ENCODE data around the gene ETV3L.

ETV3L gene

DNA sequence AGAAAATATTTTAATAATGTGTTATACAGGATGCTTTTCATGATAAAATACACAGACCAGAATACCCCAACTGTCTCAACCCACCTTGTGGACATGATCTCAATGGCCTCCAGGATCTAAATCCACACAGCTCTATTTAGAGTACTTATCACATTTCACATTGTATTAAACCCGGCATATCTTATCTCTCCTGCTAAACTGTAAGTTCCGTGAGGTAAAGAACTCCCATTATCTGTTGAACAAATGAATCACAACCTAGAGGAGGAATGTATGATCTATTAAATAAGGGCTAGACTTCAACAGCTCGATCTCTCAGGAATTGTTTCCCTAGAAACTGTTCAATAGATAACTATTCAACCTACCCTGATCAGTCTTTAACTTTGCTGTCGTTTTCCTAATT lies 31.7 kb upstream of the ETV3L start:
- no peak for DNase-seq

DNA sequence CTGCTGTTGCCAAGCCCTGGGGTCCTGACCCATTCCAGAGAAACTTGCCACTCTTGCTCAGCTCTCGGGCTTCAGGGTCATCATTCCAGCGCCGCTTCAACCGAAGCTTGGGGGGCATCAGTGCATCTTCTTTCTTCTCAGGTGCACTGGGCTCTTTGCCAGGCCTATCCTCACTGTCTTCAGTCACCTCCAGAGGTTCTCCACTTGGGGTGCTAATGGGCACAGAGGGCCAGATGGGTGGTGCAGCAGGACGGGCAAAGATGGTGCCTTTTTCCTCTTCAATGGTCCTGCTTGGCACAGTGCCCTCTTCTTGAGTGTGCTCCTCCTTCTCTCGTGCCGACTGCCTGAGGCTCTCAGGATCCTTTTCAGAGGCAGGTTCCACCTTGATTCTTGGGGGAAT lies 25.2 kb upstream of the ETV3L start:
- DNase-seq, result no peak

DNA sequence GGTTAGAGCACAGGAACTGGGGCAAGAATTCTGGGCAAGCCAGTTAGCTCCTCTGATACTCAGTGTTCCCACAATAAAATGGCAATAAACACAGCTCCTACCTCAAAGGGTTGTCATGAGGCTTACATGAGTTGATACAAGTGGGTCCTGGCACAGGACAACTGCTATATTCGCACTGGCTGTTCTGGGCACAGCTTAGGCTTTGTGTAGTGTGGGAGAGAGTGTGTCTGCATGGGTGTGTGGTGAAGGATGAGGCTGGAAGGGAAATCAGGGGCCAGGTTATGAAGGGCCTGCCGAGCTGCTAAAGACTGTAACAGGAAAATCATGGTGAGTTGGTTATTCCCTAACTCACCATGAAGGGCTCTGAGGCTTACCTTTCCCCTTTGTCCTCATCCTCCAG lies 19.8 kb upstream of the ETV3L start:
- DNase-seq, result peak; percentile 51

DNA sequence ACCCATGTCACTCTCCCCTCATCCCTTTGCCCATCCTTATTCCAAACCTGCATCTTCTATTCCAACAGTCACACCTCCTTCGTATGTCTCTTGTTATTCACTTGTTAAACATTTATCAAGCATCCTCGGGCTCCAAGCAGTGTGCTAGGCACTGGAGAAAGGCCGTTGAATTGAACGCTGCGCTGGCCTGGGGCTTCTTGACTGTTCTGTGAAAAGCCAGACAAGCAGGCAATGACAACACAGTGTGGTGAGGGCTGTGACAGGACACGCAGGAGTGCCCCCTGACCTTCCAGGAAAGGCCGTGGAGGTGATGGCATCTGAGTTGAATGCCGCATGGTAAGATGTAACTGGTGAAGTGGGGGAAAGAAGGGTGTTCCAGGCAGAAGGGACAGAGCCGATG lies 19.4 kb upstream of the ETV3L start:
- DNase-seq, result peak; percentile 52

DNA sequence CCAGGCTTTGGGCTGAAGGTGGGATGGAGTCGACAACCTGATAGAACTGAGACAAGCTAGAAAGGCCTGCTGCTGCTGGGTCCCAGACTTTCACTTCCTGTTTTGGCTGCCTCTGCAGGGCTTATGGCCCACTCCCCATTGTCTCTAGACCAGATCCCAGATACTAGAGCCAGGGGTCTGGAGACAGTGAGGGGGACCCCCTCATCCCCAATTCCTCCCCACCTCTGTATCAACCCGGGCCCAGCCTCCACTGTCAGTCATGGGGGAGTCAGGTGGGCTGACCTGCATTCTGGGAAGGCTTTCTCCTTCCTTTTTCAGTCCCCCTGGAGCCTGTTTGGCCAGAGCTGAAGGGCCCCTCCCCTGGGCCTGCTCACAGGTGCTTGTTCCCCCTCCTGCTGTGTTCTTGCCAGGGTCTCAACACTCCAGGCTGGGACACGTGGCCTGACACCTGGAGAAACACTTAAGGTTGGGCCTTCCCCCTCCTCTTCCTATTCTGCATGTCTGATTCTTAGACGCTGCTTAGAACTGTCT lies 18.0 kb upstream of the ETV3L start:
- peak; percentile 47 for DNase-seq

DNA sequence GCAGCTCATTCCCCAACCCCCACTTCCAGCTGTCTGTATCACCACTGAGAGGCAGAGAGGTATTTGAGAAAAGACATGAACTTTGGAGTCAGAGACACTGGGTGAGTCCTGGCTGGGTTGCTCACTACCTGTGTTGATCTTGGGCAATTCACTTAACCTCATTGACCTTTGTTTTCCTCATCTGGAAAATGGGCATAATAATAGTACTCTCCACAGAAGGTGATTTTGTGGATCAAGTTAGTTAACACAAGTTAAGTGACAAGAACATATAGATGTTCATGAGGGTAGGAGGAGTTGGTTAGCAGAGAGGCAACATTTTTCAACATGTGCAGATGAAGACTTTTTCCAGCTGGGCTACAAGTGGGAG lies 17.1 kb upstream of the ETV3L start:
- no peak for DNase-seq

DNA sequence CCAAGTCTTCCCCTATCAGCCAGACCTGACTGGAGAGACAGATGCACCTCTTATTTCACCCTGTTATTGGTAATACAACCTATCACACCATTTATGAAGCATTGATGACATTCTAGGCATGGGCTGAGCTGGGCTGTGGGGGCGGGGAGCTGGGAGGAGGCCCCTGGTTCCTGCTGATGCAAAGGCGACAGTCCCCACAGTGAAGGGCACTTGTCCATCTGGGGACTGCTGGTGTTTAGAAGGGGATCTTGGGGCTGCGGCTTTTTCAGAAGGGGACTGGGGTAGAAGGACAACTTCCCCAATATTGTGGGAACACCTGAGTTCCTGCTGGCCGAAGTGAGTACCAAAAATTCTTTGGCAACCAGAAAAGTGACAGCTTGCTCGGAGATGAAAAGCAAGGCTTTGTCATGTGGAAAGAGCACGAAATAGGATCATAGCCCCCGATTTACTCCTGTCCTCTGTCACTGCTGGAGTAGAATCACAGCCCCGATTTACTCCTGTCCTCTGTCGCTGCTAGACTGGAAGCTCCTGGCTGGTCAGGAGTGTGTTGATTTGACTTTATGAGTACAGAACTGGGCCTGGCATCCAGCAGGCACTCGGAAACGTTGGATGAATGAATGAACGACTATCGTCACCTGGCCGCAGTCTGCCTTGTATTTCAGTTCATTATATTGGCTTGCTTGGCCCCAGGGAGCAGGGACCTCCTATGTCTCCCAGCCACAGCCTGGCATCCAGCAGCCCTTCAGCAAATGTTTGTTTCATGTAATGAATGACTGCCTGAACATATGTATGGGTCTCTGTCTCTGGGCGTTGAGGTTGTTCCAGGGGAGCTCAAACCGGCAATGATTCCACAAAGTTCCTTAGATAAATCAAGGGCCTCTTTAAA lies 16.5 kb upstream of the ETV3L start:
- DNase-seq, result peak; percentile 46

DNA sequence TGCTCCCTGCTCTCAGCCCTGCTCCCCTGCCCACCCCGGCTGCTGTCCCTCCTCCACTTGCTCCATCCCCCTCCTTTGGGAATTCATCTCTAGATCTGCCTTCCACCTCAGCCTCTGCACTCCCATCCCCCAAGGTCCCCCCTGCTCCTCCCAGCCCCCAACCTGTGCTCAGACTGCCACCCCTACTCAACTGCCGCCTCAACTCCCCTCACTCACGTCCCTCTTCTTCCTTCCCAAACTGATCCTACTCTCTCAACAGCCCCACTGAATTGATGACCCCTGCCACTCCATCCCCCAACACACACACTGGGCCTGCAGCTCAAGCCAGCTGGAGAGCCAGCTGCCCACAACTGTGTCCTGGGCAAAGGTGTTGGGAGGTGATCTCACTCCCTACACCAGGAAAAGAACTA lies 15.8 kb upstream of the ETV3L start:
- DNase-seq, result peak; percentile 45

DNA sequence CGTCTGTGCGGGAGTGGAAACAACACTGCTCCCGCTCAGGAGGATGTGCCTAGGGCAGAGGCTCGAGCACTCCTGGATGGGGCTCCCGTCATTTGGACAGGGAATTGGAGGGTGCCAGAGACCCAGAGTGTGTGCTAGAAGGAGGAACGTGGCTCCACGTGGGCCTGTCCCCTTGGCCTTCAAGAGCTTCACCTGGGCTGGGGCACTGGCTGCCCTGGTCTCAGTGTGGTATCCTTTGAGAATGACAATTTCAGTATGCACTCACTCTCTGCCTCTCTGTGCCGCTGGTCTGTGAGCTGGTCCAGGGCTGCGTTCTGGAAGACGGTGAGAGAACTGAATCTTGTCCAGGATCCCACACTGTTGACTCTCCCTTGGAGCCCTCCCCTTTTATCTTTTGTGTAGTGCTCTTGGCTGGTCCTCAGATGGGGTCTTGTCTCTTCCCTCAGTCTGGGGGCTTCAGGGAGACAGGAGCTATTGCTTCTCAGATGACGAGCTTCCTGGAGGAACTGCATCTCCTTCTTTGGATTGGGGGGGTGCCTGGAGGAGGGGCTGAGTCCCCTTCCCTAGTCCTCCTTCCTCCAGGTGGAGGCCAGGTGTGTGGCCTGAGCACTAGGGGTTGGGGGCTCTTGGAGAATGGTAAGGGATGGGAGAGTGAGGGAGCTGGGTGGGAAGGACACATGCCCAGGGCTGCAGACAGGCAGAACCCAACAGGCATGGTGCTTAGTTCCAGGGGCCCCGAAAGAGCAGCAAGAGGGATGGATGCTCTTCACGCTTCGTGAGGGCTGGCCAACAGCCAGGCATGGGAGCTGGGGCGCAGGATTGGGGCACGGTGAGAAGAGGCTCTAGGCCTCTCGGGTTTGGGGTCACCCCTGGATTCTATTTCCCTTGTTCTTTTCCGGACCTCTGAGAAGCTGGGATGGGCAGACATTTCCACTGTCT lies 14.8 kb upstream of the ETV3L start:
- peak; percentile 42 for DNase-seq

DNA sequence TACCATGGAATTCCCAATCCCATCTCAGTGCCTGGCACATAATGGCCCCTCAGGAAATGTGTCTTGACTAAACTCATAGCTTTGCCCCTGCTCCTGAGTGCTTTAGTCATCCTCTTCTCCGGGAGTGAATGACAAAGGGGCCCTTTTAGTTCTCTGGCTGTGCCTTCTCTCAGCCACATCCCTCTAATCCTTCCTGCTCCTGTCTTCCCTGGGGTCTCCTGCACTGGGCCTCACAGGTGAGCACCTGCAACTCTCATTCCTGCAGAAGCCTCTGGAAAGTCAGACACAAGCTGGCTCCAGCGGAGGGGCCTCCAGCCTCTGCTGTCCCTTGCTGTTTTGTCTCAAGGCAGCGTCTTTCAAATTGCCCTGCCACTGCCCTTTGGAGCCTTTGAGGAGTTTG lies 14.0 kb upstream of the ETV3L start:
- DNase-seq, result peak; percentile 83

DNA sequence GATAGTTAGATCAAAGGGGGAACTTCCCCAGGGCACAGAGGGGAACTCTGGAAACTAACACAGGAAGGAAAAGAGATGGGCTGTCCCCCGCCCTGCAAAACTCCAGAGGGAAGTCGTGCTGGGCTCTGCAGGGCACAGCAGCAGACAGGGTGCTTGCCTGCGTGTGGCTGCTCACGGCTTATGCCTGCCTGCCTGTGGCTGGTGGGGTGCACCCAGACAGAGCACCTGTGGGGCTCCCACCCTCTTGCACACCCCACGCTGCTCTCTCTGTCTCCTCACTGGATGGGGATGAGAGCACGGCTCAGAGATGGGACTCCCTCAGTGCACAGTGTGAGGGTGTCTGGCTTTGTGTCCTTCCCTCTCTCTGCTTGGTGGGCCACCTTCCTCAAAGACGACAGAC lies 13.5 kb upstream of the ETV3L start:
- DNase-seq, result no peak

DNA sequence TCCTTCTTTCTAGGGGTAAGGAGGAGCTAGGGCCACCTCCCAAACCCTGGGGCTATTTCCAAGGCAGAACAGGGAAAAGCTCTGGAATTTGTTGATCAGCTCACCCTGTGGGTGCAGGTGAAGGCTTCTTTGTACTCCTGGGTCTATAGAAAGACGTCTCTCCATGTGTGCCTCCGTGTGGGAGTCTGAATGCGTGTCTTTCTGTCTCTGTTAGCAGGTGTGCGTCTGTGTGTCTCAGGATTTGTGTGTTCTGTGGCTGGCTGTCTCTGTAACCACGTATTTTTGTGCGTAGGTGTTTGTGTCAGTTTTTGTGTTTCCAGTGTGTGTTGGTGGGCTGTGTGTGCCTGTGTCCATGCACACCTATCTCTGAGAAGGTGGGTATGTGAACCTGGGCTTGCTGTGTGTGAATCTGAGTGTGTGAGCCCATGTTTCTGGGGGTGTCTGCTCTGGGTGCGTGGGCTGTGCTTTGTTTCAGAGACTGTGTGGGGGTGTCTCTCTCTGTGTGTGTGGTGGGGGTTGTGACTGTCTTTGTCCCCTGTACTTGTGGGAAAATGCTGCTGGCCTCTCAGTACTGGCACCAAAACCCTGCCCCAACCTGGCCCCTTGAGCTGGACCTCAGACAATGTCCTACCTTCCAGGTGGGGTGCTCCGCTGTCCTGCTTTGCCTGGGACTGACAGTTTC lies 12.7 kb upstream of the ETV3L start:
- peak; percentile 48 for DNase-seq

DNA sequence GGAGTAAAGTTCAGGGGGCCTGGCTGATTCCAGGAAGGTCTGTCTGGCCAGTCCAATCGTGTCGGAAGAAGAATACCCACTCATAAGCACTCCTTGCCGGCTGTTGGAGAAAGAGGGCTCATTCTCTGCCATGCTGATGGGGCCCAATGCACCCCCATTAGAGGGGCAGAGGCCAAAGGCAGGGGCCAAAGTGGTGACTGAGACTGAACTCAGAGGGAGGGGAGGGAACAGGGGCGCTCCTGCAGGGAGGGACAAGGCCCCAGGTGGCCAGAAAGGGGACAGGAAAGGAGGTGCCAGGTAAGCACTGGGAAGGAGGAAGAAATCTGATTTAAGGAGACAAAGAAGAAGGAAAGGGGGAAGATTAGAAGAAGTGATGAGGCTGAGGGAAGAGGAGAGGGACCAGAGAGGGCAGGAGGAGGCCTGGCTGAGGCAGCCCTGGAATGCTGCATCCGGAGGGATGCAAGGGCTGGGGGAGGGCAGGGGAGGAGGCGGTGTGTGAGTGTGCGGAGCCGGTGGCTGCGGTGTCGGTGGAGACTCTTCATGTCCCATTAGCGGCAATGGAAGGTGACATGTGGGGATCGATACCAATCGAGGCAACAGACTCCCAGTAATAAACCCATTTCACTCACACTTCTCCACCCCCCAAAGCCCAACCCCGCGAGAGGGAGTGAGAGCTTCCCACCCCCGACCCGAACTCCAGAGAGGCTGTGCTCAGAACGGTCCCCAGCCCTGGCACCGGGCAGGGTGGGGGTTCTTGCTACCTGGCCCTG lies 12.0 kb upstream of the ETV3L start:
- peak; percentile 85 for DNase-seq

DNA sequence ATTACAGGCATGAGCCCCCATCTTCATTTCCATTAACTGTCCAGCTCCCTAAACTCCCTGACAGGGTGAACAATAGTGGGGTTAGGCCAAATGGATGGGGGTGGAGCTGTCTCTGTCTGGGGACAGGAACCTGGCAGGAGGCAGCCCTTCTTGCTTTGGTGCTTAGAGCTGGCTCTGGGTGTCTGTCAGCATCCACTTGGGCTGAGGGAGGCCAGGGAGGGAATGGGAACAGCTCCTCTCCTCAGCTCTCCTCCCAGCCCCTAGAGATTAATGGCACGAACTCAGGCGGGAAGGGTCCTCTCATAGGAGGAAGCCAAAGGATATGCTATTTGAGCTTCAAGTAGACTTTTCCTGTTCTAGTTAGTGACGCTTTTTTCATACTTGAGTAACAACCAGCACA lies 11.1 kb upstream of the ETV3L start:
- DNase-seq, result peak; percentile 46

DNA sequence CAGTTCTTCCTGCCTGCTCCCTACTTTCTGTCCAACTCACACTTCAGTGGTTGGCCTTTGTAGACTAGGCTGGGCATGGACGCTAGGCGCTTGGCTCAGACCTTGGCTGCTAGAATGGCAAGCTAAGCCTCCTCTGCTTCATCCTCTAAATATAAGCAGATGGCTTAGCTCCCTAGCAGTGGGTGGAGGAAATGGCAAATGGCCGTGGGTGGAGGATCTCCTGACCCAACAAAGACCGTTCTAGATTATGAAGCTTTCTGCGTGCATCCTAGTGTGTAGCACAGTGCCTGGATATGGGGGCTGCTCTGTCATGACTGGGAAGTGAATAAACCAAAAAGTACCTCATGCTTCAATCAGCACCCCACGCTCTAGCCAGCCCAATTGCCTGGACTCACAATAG lies 10.4 kb upstream of the ETV3L start:
- peak; percentile 18 for DNase-seq

DNA sequence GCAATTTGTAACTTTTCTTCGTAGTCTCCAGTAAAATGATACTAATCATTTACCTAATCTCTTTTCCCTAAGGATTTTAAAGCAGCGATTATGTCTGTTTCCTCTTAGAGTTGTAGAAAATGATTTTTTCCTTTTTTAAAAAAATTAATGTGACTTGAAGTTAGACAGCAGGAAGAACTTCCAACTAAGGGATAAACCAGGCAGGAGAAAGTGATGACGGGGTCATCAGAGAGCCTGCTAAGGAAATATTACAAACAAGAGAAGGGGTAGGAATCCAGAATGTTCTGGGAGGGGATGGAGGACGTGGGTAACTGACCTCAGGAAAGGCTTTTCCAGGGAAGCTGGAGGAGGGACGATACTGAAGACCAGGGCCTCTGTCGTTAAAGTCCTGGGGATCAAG lies 8.8 kb upstream of the ETV3L start:
- DNase-seq, result no peak

DNA sequence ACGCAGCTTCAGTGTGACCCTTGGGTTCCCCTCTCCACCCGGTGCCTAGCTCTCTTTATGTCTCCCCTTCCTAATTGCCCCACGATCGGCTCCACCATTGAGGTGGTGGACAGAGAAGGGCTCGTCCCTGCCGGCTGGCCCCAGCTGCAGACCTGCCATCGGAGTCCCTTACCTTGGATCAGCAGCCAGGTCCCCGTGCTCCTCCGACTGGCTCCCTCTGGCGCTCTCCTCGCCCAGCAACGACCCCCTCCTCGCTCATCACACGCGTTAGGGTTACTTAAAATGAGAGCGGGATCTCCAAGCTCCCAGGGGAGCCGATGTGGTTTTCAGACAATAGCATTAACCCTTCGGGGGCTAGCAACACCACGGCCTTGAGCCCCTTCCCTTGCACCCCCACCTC lies 8.1 kb upstream of the ETV3L start:
- DNase-seq, result peak; percentile 47

DNA sequence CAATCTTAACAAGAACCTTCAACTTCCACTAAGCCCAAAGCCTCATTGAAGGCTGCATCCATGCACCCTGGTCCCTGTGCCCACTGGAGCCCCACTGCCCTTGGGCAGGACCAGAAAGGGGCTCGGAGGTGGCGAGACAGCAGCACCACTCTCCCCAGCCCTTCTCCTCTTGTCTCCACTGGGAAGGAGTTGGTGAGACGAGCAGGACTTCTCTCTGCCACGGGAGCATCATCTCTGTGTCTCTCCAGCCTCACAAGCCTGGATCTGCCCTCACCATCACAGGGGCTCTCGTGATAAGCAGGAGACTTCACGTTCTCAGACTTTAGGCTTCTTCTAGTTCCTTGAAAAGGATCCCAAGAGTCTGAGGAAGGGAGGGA lies 7.2 kb upstream of the ETV3L start:
- DNase-seq, result peak; percentile 32

DNA sequence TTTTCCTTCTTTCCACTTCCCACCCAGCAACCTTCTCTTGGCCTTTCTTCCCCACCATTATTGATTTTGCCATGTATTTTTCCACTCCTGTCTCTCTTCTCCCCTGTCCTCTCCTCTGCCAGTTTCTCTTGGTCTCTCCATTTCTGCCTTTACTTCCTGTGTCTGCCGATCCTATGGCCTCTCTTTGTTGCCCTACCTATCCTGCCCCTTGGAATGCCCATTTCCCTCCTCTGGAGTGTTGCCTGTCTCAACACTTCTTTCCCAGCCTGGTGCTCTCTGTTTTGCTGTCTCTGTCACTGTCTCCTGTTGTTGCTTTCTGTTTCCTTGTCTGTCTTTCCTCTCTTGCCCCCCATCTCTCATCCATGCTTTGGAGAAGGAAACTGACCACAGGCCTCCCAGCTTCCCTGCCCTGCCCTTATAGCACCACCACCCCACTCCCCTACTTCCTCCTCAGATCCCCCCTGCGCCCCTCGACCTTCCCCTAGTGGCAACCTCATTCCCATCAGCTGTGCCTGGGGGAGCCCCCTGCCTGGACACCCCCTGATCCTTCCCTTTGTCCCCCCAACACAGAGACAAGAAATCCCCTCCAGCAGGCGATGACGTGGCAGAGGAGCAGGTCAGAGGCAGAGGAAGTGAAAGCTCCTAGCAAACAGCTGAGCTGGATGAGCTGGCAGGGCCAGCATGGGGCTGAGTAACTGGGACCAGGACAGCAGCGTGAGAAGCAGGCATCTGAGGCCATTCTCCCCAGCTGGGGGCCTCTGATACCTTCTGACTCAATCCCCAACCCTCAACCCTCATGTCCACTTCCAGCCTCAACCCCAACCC lies 6.6 kb upstream of the ETV3L start:
- peak; percentile 70 for DNase-seq

DNA sequence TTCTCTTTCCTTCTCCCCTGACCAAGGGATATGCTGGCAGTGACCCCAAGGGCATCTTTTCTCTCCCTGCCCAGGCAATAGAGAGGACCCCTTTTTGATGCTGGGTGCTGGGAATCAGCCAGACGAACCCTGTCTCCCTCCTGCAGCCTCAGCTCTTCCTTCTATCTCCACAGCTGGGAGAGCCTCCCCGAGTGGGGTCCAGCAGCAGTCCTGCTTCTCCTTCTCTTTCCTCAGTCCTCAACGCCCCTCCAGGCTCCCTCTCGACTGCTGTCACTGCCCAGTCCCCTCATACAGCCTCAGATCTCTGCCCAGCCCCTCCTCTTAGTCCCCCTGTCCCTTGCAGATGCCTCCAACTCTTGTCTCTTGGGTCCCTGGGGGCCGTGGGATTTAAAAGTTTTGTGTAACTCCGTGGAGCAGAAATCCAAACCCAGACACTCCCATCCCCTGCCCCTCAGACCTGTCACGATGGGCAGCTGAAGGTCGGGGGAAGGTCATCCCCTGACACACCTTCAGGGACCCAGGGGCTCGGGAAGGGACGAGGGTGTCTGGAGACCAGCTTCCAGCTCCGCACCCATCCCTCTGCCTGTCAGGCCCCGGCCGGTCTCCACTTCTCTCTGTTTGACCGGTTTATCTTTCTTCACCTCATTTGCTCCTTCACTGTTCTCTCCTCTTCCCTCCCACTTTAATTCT lies 5.8 kb upstream of the ETV3L start:
- peak; percentile 24 for DNase-seq
